WTC11 (cell line): ENCODE data around the gene XPO6. TPM values are rescaled to one million over a fixed set of nuclear protein-coding genes. Genes with fewer than 3 reads are reported as not detected.

Source experiments
- ATAC-seq: fragments of 200-7000 bp; cut with Tn5 transposase; 2 replicates; pipeline ENCODE4 v1.10.0; 2021; ENCODE audit warnings: mild to moderate bottlenecking, moderate library complexity
- CTCF ChIA-PET: fragments of 300-600 bp; sonication (Branson Sonifier 250); formaldehyde crosslinking; loops from one replicate; lab custom pipeline; 2021; ENCODE audit warnings: antibody characterized with exemption; lab: Charles Lee
- POLR2A ChIA-PET: fragments of 350-600 bp; sonication (Branson Sonifier 250); formaldehyde crosslinking; loops from one replicate; lab custom pipeline; 2021; ENCODE audit warnings: antibody characterized with exemption; lab: Charles Lee
- DNase-seq: peaks from one replicate; pipeline ENCODE4 v3.0.0; 2021; ENCODE audit warnings: low spot score
- H3K27ac Mint-ChIP-seq: 2 replicates; pipeline ENCODE4 v1.8.0; 2021; ENCODE audit warnings: mixed read lengths
- H3K27me3 Mint-ChIP-seq: 2 replicates; pipeline ENCODE4 v1.8.0; 2021; ENCODE audit warnings: low read depth, mild to moderate bottlenecking, moderate library complexity, mixed read lengths
- H3K36me3 Mint-ChIP-seq: 2 replicates; pipeline ENCODE4 v1.8.0; 2021; ENCODE audit warnings: mixed read lengths
- H3K4me1 Mint-ChIP-seq: 2 replicates; pipeline ENCODE4 v1.8.0; 2022; ENCODE audit warnings: mixed read lengths
- H3K4me3 Mint-ChIP-seq: 2 replicates; pipeline ENCODE4 v1.8.0; 2021; ENCODE audit warnings: mild to moderate bottlenecking, moderate library complexity, mixed read lengths
- H3K9me3 Mint-ChIP-seq: 2 replicates; pipeline ENCODE4 v1.8.0; 2021; ENCODE audit warnings: mixed read lengths
- EMX1 ChIP-seq: fragments of 250-450 bp; sonication (Bioruptor Pico); IDR thresholded peaks from 2 replicates; pipeline ENCODE4 v1.8.0; 2021; ENCODE audit warnings: mild to moderate bottlenecking
- FOXP1 ChIP-seq: sonication (generic); formaldehyde crosslinking; IDR thresholded peaks from 2 replicates; pipeline ENCODE4 v1.8.0; 2022; ENCODE audit warnings: missing genetic modification reagents, mild to moderate bottlenecking, moderate library complexity, borderline replicate concordance
- HMGA2 ChIP-seq: fragments of 250-450 bp; sonication (Bioruptor Pico); IDR thresholded peaks from 2 replicates; pipeline ENCODE4 v1.4.0; 2021; ENCODE audit warnings: mild to moderate bottlenecking, moderate library complexity
- MAX ChIP-seq: sonication (generic); formaldehyde crosslinking; IDR thresholded peaks from 2 replicates; pipeline ENCODE4 v1.8.0; 2022; ENCODE audit warnings: mild to moderate bottlenecking, missing genetic modification reagents
- MYBL2 ChIP-seq: sonication (generic); formaldehyde crosslinking; IDR thresholded peaks from 2 replicates; pipeline ENCODE4 v1.8.1; 2023; ENCODE audit warnings: mild to moderate bottlenecking, moderate library complexity, missing genetic modification reagents
- NFE2L1 ChIP-seq: sonication (generic); formaldehyde crosslinking; IDR thresholded peaks from 2 replicates; pipeline ENCODE4 v1.8.1; 2023; ENCODE audit warnings: missing genetic modification reagents
- NFYB ChIP-seq: sonication (generic); formaldehyde crosslinking; conservative IDR thresholded peaks from 2 replicates; pipeline ENCODE4 v1.8.0; 2022; ENCODE audit warnings: low read depth, missing genetic modification reagents
- ZNF121 ChIP-seq: sonication (generic); formaldehyde crosslinking; IDR thresholded peaks from 2 replicates; pipeline ENCODE4 v1.8.0; 2023; ENCODE audit warnings: missing genetic modification reagents
- ZNF396 ChIP-seq: fragments of 250-450 bp; sonication (Bioruptor Pico); IDR thresholded peaks from 2 replicates; pipeline ENCODE4 v1.8.0; 2021; ENCODE audit warnings: mild to moderate bottlenecking, moderate library complexity, borderline replicate concordance
- total RNA-seq: library from RNA; stranded (reverse); gene quantifications from 3 replicates; pipeline ENCODE4 v1.2.3, GENCODE V29; 2021
- TF ChIP-seq, protein P1 (sequence below): sonication (generic); formaldehyde crosslinking; IDR thresholded peaks from 2 replicates; pipeline ENCODE4 v1.8.0; 2023; ENCODE audit warnings: missing genetic modification reagents, mild to moderate bottlenecking, borderline replicate concordance
- TF ChIP-seq, protein P2 (sequence below): sonication (generic); formaldehyde crosslinking; IDR thresholded peaks from 2 replicates; pipeline ENCODE4 v1.8.0; 2023; ENCODE audit warnings: mild to moderate bottlenecking, missing genetic modification reagents

Gene XPO6
- total RNA-seq, 1 experiment from 2014 or later: 160 TPM

- ATAC-seq (no peak), DNase-seq (no peak)
- Mint-ChIP-seq H3K4me3 (no peak overlapping the region), H3K27ac (no peak overlapping the region), H3K36me3 (peaks cover 79% of the 10 kb centered on the region), H3K27me3 (no peaks in the 10 kb centered on the region), H3K9me3 (no peaks in the 10 kb centered on the region), H3K4me1 (no peaks in the 10 kb centered on the region)
- POLR2A ChIA-PET: no interaction called here
- CTCF ChIA-PET: interaction anchor here (1.7 to 2.6 kb wide), 2 partner anchors 10 to 30 kb away, joined by 7 to 8 read pairs; no protein-coding TSS in a partner anchor
- TF ChIP-seq, protein P1, sequence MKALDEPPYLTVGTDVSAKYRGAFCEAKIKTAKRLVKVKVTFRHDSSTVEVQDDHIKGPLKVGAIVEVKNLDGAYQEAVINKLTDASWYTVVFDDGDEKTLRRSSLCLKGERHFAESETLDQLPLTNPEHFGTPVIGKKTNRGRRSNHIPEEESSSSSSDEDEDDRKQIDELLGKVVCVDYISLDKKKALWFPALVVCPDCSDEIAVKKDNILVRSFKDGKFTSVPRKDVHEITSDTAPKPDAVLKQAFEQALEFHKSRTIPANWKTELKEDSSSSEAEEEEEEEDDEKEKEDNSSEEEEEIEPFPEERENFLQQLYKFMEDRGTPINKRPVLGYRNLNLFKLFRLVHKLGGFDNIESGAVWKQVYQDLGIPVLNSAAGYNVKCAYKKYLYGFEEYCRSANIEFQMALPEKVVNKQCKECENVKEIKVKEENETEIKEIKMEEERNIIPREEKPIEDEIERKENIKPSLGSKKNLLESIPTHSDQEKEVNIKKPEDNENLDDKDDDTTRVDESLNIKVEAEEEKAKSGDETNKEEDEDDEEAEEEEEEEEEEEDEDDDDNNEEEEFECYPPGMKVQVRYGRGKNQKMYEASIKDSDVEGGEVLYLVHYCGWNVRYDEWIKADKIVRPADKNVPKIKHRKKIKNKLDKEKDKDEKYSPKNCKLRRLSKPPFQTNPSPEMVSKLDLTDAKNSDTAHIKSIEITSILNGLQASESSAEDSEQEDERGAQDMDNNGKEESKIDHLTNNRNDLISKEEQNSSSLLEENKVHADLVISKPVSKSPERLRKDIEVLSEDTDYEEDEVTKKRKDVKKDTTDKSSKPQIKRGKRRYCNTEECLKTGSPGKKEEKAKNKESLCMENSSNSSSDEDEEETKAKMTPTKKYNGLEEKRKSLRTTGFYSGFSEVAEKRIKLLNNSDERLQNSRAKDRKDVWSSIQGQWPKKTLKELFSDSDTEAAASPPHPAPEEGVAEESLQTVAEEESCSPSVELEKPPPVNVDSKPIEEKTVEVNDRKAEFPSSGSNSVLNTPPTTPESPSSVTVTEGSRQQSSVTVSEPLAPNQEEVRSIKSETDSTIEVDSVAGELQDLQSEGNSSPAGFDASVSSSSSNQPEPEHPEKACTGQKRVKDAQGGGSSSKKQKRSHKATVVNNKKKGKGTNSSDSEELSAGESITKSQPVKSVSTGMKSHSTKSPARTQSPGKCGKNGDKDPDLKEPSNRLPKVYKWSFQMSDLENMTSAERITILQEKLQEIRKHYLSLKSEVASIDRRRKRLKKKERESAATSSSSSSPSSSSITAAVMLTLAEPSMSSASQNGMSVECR (CRISPR knock-in tag): no peak
Observed at GRCh38 chr16:28100810-28101532, 110.8 kb downstream of the XPO6 start.

GRCh38 chr16:28098959-28099945, 112.5 kb downstream of the XPO6 start:
- Mint-ChIP-seq H3K27ac (no peak overlapping the region), H3K4me3 (no peak overlapping the region), H3K9me3 (no peaks in the 10 kb centered on the region), H3K4me1 (peaks cover 3% of the 10 kb centered on the region; the same call in 1 of the 2 replicates), H3K27me3 (no peaks in the 10 kb centered on the region), H3K36me3 (peaks cover 61% of the 10 kb centered on the region)
- TF ChIP-seq, protein P2, sequence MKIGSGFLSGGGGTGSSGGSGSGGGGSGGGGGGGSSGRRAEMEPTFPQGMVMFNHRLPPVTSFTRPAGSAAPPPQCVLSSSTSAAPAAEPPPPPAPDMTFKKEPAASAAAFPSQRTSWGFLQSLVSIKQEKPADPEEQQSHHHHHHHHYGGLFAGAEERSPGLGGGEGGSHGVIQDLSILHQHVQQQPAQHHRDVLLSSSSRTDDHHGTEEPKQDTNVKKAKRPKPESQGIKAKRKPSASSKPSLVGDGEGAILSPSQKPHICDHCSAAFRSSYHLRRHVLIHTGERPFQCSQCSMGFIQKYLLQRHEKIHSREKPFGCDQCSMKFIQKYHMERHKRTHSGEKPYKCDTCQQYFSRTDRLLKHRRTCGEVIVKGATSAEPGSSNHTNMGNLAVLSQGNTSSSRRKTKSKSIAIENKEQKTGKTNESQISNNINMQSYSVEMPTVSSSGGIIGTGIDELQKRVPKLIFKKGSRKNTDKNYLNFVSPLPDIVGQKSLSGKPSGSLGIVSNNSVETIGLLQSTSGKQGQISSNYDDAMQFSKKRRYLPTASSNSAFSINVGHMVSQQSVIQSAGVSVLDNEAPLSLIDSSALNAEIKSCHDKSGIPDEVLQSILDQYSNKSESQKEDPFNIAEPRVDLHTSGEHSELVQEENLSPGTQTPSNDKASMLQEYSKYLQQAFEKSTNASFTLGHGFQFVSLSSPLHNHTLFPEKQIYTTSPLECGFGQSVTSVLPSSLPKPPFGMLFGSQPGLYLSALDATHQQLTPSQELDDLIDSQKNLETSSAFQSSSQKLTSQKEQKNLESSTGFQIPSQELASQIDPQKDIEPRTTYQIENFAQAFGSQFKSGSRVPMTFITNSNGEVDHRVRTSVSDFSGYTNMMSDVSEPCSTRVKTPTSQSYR (CRISPR knock-in tag): no peak
- TF ChIP-seq EMX1 (CRISPR knock-in tag) (no peak), ZNF121 (no peak), MAX (CRISPR knock-in tag) (no peak), FOXP1 (CRISPR knock-in tag) (no peak), HMGA2 (CRISPR knock-in tag) (no peak), MYBL2 (no peak), NFE2L1 (no peak), NFYB (CRISPR knock-in tag) (no peak), ZNF396 (no peak)
- POLR2A ChIA-PET: no interaction called here
- no peak for ATAC-seq
- DNase-seq: no peak
- CTCF ChIA-PET: interaction anchor here (1.7 to 2.6 kb wide), 2 partner anchors 8 to 29 kb away, joined by 7 to 8 read pairs; no protein-coding TSS in a partner anchor
